Ureter (tissue), 1 donor: ENCODE measurements around the gene MRPS2. TPM values are rescaled to one million over a fixed set of nuclear protein-coding genes. Genes with fewer than 3 reads are reported as not detected.

ENCODE experiments used
- DNase-seq: peaks from one replicate; pipeline ENCODE4 v3.0.0-alpha.2; 2020; ENCODE audit warnings: low spot score
- total RNA-seq: library from RNA; stranded (reverse); gene quantifications from one replicate; pipeline ENCODE4 v1.2.4, GENCODE V29; 2023
- donor health status: DM: yes; HTN: yes; CAD: no.

The MRPS2 gene
- total RNA-seq, 1 donor from 2014 or later: 34.5 TPM

DNA sequence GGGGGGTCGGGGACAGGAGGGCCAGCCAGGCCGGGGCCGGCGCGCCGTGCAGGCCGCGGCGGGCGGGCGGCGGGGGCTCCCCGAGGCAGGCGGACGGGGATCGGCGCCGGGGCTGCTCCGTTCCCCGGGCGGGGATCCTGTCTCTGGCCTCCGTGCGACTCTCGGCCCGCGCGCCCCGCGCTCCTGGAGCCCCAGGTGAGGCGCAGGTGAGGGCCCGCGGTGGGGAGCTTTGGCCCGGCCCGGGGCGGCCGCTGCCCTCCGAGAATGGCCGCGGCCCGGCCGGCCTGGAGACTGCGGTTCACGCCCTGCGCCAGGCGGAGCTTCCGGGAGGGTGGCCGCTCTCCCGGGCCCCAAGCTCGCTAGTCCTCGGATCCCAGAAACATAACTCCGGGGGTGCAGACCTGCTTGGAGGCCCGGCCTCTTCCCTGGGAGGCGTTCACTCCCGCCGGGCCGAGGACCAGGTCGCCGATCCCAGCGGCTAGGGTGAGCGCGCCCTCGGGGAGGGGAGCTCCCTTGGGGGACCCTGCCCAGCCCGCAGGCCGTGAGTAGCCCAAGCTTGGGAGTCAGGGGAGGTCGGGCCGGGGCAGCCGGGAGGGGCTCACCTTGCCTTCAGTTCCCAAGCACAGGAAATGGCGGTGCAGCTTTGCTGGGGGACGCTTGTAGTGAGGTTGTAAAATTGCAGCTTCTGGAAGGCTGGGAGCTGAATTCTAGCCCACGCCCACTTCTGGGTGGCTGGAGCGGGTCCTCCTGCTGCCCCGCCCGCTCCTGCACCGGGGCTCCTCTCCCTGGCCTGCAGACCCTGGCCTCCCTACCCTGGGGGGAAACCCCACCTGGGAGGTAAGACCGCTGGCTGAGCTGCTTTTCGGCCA lies 20.2 kb upstream of the MRPS2 start:
- DNase-seq: no peak

DNA sequence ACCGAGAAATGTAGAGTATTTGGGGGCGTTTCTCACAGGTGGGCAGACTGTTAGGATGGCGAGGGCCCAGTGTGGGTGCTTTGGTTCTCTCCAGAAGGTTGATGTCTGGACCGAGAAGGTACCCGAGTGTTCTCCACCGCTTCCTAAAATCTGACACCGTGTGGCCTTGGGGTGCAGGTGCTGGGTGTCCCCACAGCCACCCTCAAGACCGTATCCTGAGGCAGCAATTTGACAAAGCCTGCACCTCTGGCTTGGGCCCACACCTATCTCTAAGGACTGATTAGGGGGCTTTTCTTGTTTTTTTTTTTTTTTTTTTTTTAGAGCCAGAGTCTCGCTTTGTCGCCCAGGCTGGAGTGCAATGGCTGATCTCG lies 19.6 kb upstream of the MRPS2 start:
- no peak for DNase-seq

DNA sequence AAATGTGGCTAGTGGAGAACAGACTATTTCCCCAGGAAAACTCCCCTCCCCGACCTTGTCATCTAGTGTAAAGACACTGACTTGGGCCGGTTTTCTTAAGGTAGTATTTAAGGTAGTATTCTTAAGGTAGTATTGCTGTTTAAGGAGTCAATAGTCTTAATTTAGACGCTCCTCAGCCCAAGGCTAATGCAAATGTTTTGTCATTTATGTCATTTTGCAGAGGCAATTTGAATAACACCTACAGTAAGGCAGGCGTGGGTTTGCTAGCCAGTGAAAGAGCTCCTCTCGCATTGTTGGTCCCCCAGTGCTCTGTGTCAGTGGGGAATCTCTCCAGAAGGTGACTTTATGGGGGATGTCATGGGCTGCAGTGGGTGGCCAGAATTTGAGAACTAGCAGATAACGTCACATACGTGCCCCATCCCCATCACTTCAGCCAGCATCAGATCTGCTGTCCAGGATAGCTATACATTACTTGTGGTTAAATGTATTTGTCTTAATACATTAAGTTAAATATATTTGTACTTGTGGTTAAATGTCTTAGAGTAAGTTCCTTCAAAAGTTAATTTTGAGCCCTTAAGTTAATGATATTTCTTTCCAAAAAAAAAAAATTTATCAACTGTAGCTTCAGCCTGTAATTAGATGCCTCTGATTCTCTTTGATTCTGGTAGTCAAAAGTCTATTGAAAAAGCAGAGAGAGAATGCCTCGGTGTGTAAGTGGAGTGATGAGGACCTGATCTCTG lies 18.3 kb upstream of the MRPS2 start:
- no peak for DNase-seq

DNA sequence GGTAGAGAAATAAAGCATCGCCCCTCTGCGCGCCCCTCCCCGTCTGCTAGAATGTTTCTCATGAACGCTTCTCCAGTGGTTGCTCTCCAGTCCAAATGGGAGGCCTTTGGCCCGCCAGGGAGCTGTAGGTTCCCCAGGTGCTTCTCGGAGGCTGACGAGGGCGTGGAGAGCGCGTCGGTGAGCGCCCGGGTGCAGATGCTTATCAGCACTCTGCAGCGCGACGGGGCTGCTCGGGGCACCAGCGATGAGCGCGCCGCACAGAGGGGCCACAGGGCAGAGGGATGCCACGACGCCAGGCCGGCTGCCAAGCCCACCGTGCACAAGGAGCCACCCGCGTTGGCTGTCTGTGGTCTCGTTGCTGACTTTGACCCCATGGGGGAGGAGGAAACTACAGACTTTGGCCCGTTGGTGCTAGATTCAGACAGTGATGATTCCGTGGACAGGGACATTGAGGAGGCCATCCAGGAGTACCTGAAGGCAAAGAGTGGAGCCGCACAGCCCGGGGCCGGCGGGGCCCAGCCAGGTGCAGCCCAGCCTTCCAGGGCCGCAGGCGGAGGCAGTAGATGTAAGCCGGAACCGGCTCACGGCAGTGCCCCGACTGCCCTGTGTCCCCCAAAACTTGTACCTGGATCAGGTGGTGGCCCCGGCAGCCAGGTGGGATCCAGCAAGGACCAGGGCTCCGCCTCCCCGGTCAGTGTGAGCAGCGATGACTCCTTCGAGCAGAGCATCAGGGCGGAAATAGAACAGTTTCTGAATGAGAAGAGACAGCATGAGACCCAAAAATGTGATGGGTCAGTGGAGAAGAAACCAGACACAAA lies 15.8 kb upstream of the MRPS2 start:
- no peak for DNase-seq

DNA sequence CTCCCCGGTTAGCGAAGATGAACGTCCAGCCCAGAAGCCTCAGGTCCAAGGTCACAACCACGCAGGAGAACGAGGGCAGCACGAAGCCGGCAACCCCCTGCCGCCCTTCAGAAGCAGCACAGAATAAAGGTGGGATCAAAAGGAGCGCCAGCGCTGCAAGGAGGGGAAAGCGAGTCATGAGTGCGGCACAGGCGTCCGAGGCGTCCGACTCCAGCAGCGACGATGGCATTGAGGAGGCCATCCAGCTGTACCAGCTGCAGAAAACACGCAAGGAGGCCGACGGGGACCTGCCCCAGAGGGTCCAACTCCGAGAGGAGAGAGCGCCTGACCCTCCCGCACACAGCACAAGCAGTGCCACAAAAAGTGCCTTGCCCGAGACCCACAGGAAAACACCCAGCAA lies 15.1 kb upstream of the MRPS2 start:
- no peak for DNase-seq

DNA sequence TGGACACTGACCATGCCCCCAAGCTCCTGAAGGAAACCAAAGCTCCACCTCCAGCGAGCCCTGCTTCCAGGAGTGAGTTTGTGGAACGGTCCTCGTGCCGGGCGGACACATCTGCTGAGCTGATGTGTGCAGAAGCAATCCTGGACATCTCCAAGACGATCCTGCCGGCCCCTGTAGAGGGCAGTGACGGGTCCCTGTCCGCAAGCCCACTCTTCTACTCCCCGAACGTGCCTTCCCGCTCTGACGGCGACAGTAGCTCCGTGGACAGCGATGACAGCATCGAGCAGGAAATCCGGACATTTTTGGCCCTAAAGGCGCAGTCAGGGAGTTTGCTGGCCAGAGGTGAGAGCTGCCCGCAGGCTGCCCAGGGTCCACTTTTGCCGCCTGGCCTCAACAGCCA lies 14.7 kb upstream of the MRPS2 start:
- no peak for DNase-seq

DNA sequence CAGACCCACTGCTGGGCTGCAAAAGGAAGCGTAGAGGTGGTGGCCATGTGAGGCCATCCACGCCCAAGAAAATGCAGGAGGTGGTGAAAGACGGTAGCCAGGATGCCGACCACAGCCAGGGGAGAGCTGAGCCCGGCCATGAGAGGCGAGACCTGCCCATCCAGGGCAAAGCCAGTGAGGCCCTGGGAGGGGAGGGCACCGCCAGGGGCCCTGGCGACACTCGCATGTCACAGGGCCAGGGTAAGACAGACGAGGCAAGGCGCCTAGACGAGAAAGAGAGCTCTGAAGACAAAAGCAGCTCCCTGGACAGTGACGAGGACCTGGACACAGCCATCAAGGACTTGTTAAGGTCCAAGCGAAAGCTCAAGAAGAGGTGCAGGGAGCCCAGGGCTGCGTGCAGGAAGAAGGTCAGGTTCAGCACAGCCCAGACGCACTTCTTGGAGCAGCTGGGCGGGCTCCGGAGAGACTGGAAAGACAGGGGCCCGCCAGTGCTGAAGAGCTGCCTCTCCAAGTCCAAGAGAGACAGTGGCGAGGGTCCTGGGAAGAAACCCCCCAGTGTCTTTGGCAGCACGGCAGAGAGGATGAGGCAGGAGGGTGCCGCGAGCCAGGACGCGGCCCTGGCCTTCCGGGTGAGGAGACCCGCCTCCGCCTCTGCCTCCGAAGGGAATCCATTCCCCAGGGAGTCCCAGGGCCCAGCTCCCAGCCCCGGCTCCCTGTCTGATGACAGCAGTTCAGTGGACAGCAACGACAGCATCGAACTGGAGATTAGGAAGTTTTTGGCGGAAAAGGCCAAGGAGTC lies 14.0 kb upstream of the MRPS2 start:
- no peak for DNase-seq

DNA sequence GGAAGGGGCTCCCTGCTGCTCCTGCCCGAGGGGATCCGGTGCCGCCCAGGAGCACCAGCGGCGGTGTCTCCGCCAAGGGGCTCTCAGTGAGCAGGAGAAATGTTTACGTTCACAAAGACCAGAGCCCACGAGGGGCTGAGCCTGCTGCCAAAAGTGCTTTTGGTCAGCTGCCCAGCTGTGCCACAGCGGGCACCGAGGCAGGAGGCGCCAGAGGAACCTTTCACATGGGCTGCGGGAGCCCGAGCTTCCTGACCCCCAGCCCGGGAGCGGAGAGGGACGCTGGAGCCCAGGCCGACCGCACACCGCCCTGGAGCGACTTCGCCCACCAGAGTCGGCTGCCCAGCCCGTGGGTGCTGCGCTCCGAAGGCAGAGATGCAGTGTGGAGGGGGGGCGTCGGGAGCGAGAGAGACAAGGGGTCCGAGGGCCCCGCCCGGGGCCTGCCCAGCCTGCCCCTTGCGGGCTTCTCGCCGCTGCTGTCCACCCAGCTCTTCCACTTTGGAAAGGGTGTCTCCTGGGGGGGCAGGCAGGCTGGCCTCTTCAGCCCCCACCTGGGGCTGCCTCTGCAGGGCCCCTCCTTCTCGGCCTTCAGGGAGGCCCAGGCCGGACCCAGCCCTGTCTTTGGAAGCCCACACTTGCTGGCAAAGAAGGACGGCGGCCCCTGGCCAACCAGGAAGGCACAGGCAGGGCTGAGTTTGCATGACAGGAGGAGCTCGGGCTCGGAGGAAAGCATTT lies 13.0 kb upstream of the MRPS2 start:
- no peak for DNase-seq

DNA sequence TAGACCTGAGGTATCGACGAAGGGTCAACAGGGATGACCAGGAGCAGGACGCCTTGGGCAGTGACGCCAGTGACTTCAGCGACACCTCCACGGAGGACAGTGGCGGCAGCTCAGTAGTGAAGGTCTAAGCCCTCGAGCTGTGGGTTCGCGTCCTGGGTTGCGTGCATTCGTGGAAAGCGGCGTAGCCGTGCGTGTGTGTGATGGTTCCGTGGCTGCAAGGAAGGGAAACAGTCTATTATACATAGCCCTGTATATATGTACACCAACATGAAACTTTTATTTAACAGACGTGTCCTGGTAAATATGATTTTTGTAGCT lies 12.5 kb upstream of the MRPS2 start:
- DNase-seq: no peak

DNA sequence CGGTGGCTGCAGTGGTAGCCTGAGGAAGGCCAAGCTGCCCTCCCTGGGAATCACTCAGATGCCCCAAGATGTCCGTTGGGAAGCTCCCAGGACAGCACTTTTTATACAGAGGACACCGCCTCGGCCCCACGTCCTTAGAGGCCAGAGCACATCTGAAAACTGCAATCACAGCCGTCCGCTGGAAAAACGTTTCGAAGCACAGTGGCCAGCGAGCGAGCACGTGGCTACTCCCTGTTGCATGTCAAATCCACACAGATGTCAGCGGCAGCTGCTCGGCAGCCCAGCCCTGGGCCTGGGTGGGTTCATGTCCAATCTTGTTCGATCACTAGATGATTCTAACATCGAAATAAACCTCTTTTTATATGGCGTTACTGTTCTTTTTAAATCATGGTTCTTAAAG lies 12.0 kb upstream of the MRPS2 start:
- DNase-seq: no peak

DNA sequence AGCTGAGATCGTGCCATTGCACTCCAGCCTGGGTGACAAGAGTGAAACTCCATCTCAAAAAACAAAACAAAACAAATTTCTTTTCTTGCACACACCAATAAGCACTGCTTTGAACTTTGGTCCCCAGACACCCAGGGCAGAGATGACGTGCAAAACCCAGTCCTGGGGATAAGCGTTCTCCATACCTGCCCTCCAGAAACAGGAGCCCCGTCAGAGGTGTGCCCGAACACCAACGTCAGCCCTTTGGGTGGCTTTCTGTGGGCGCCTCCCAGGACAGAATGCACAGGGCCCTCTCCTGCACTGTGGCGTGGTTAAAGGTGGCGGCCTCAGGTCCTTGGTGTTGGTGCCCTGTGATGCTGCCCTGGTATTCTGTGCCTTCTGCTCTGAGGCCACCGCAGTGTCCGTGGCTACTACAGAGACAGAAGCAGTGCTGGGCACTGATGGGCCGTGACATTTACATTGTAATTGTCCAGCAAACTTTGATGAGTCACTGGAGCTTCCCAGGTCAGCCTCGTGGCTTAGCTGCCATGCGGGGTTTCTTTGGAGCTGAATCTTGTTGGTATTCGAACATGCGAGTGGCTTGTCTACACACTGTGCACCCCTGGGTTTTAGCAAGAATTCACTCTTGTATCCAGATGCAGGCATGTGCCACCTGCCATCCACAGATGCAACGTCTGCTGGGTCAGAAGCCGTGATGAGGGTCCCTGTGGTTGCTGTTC lies 11.1 kb upstream of the MRPS2 start:
- no peak for DNase-seq

DNA sequence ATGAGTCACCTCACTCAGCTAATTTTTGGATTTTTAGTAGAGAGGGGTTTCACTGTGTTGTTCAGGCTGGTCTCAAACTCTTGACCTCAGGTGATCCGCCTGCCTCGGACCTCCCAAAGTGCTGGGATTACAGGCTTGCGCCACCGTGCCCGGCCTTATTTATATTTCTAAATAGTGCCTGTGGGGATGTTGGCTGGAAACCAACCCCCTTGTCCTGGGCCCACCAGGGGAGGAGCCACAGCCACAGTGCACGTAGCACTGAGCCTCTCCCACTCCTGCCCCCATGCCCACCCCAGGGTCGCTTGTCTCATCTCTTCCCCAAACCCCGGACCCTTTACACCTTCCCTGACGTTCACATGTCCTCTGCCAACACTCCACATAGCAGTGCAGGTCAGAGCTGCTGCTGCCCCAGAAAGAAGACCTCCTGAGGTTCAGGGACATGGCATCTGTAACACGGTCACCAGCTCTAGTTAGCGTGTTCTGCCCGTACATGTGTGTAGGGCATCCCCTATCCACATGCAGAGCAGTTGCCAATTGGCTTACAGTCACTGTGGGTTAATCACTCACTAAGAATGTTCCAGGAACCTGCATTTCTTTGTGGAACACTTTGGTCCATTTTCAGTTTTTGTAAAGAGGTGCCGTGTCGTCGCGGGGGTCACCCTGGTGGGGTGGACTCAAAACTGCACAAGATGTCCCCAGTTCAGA lies 10.2 kb upstream of the MRPS2 start:
- no peak for DNase-seq

DNA sequence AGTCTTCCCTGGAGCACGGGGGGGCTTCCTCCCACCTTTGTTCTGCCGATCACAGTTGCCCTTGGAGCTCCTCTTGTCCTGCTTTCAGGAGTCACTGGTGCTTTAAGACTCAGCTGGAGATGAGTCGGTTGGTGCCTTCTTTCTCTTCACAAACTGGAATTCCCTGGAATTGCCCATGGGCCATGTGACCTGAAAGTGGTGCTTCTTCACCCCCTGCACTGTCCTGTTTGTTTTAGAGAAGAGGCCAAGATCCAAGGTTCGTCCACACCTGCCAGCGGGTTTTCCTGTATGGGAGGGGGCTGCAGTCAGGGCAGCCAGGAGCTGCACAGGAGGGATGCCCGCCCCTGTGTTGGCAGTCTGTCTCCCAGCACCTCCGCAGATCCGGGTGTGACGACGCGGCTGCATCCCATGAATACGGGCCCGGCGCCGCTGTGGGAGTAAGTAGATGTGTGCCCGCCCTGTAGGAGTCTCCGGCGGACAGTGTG lies 9.5 kb upstream of the MRPS2 start:
- no peak for DNase-seq

DNA sequence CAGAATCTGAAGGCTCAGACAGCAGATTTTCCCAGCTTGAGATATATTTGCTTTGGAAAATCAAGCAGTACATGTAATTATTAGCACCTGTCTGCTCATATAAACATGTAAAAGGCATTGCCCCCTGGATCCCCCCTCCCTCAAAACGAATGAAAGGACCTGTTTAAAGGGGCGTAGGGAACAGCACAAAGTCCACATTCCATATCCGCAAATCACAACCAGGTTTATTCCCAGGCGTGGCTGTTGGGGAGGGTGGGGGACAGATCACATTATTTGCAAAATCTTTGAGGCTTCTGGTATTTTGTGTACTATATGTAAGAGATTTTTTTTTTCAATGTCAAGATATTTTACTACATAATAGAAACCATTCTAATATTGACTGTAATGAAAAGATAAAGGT lies 8.7 kb upstream of the MRPS2 start:
- no peak for DNase-seq

DNA sequence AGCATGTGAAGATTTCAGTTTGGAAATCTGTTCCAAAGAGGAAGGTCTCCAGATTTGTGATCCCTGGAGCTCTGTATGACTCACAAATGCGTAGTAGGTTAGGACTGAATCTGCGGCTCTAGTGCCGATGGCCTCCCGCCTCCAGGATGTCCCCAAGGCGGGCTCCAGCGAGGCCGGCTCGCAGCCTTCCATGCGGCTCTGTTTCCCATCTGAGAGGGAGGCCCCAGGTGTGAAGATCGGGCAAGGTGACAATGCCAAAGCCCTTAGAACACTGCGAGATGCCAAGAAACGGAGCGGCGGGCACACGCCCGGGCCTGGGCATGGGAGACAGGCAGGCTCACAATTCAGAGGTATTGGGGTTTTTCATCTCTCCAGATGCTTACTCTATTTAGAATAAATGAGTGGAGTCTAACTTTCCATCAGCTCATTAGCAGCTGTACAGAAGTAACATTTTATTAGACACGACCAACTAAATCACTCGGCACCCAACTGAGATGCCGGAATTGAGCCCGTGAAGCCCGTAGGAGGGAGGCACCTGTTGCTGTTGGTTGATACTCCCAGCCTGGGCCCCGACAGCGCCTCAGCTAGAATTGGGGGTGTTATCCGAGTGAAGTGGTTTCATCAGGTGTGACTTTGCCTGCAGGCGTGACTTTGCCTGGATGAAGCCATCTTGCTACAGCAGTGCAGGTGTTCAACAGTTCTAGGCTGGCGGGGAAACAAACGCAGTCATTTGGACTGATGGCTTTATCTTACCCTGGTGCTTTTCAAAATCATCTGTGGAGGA lies 7.4 kb upstream of the MRPS2 start:
- no peak for DNase-seq

DNA sequence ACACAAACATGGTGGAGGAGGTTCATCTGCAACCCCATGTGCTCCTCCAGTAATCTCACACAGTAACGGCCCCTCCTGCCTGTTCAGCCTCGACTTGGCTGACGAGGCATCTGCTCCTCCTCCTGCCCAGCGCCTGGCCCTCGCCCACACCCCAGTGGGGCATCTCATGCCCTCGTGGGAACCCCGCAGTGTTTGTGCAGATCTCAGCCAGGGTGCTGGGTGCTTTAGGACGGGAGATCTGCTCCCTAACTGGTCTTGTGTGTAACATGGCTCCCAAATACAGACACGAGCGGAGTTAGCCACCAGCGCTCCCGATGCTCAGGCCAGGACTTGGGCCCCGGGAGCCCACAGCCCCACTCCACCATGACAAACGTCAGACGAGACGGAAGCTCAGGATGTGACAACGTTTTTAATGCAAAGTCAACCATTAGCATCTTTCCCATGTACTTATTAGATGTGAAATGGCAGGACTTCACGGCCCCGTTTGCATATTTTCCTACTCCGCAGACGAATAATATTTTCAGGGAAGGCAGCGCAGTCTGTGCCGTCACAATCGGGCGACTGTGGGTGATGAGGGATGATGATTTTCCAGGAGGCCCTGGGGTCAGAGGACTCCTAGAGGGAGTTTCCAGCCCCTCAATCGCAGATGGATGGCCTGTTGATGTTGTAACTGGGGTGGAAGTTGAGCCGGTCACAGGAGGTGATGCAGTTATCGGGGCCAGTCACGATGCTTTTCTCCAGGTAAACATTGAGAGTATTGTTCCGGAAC lies 5.5 kb upstream of the MRPS2 start:
- DNase-seq: no peak

DNA sequence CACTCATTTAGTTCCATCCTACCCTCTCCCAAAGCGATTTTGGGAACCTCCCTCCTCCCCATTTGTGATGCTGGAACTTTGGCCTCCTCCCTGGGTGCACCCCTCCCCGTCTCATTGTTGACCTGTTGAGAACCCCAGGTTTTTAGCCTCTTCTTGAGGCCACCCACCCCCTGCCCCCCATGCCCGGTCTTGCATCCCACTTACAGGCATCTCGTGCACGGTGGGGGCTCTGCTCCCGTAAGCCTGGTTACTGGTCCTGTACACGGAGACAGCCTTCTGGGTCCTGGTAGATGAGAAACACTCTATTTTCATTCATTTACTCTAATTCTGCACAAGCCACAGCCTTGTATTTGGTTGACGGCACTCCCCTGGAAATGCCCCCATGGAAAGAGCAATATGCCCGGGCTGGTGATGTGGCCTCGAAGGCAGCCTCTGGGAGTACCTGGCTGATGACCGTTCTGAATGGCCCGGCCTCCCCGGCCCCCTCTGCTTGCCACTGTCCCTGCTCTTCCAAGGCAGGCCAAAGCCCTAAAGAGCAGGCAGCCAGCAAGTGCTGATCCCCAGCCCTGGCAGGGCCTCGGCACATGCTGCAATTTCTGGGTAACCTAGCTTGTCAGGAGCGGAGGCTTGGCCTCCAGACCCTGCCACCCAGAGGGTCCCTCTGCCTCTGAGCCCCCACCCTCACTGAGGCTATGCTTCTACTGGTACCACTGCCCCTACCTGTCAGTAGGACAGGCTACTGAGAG lies 1.9 kb upstream of the MRPS2 start:
- DNase-seq: no peak
